ENCODE data around the gene SCART1. TPM values are rescaled to one million over a fixed set of nuclear protein-coding genes. Genes with fewer than 3 reads are reported as not detected.

The SCART1 gene
- total RNA-seq (1 to 10 TPM in 2 of 4 donors, under 1 TPM in 2; 0.37 to 1.8 (median 0.94) TPM), polyA plus RNA-seq (1 to 10 TPM in 1 of 3 donors, under 1 TPM in 2; 0.08 to 1.1 (median 0.14) TPM)
- long read RNA-seq, donor 1: 0 reads
- long read RNA-seq, donor 2, partial matches to known transcripts: 0 of 4 reads
- long read RNA-seq, donor 2, other reads (novel, unspliced or antisense): 4 of 4 reads

DNA sequence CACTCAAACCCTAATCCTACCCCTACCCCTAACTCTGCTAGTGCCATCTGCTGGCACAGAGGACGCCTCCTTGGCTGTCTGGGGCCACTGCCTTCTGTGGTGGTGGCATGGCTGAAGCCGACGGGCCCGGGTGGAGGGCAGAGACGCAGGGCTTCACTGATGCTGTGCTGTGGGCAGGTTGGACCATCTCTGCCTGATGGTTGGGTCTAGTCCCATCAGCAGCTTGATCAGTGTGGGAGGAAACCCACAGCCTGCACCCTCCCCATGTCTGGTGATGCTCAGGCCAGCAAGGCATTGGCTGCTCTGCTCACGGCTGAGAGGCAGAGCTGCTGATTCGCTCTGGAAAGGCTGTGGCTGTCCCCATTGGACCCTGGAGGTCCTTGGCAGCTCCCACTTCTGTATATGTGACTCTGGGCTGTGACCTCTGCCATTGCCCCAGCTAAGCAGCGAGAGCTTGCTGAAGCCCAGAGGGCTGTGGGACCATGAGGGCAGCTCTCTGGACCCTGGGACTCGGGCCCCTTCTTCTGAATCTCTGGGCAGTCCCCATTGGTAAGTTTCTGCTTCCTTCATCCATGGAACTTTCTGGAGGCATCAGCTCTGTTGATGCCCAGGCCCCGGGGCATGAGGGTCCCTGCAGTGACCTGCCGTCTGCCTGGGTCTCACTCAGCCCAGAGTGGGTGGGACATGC lies at the start of gene SCART1:
Gene SCART1 (plus strand): TSS at position 430 of the 688 bp plus-strand sequence. CDS start 53 bp downstream, at position 483.
- ATAC-seq: no peak
- Histone ChIP-seq H3K9me3 (peaks cover 13% of the 10 kb centered on the region), H3K27ac (no peak within 1 kb of the TSS), H3K27me3 (ENCODE audit: insufficient read depth in 3 of 3, low read length in 2 of 3) (no peaks in the 10 kb centered on the region), H3K4me1 (no peaks in the 10 kb centered on the region), H3K36me3 (ENCODE audit: insufficient read depth in 1 of 2, low read depth in 1 of 2) (no peaks in the 10 kb centered on the region), H3K4me3 (no peak within 1 kb of the TSS)
- no peak for DNase-seq
- TF ChIP-seq, protein P1, sequence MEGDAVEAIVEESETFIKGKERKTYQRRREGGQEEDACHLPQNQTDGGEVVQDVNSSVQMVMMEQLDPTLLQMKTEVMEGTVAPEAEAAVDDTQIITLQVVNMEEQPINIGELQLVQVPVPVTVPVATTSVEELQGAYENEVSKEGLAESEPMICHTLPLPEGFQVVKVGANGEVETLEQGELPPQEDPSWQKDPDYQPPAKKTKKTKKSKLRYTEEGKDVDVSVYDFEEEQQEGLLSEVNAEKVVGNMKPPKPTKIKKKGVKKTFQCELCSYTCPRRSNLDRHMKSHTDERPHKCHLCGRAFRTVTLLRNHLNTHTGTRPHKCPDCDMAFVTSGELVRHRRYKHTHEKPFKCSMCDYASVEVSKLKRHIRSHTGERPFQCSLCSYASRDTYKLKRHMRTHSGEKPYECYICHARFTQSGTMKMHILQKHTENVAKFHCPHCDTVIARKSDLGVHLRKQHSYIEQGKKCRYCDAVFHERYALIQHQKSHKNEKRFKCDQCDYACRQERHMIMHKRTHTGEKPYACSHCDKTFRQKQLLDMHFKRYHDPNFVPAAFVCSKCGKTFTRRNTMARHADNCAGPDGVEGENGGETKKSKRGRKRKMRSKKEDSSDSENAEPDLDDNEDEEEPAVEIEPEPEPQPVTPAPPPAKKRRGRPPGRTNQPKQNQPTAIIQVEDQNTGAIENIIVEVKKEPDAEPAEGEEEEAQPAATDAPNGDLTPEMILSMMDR (IDR thresholded peaks at IDR 0.05): no peak
- intact Hi-C loops (cut with DNase I): no loop called here
- WGBS, 3 donors: 81 to 87% (median 85%) methylated on average over 11 of the region's 11 CpGs

DNA sequence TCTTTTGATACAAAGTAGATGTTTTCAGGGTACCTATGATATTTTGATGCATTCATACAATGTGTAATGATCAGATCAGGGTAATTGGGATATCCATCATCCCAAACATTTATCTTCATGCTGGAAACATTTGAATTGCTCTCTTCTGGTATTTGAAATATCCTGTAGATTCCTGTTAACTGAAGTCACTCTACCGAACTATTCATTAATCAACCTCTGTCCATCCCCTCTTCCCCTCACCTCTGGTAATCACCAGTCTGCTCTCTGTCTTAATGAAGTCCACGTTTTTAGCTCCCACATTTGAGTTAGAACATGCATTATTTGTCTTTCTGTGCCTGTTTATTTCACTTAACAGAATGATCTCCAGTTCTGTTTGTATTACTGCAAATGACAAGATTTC lies 48.5 kb upstream of the SCART1 start:
- TF ChIP-seq, protein P1 (IDR thresholded peaks at IDR 0.05): no peak
- intact Hi-C loops (cut with DNase I): no loop called here
- Histone ChIP-seq H3K27me3 (ENCODE audit: insufficient read depth in 3 of 3, low read length in 2 of 3) (no peaks in the 10 kb centered on the region), H3K27ac (no peak overlapping the region), H3K4me3 (no peak overlapping the region), H3K9me3 (no peaks in the 10 kb centered on the region), H3K36me3 (ENCODE audit: insufficient read depth in 1 of 2, low read depth in 1 of 2) (peaks cover 11 to 97% of the 10 kb centered on the region in 2 donors), H3K4me1 (no peaks in the 10 kb centered on the region)
- WGBS, 3 donors: 66 to 73% (median 67%) methylated on average over 2 of the region's 2 CpGs
- ATAC-seq (no peak), DNase-seq (no peak)

DNA sequence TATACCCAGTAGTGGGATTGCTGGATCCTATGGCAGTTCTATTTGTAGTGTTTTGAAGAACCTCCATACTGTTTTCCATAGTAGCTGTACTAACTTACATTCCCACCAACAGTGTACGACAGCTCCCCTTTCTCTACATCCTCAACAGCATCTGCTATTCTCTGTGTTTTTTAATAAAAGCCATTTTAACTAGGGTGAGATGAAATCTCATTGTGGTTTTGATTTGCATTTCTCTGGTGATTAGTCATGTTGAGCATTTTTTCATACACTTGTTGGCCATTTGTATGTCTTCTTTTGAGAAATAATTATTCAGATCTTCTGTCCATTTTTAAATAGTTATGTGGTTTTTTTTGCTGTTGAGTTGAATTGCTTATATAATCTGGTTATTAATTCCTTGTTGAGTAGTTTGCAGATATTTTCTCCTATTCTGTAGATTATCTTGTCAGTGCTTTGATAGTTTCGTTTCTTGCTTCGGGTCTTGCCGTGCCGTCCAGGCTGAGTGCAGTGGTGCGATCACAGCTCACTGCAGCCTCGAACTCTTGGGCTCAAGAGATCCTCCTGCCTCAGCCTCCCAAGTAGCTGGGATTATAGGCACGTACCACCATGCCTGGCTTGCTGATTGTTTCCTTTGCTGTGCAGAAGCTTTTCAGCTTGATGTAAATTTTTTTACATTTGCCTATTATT lies 47.8 kb upstream of the SCART1 start:
- H3K27me3 ChIP-seq (ENCODE audit: insufficient read depth in 3 of 3, low read length in 2 of 3): no peaks in the 10 kb centered on the region
- no peak for ATAC-seq
- peaks cover 11 to 97% of the 10 kb centered on the region in 2 donors for H3K36me3 ChIP-seq (ENCODE audit: insufficient read depth in 1 of 2, low read depth in 1 of 2)
- WGBS, 3 donors: 90 to 96% (median 95%) methylated on average over 8 of the region's 8 CpGs
- no peaks in the 10 kb centered on the region for H3K4me1 ChIP-seq
- TF ChIP-seq, protein P1 (IDR thresholded peaks at IDR 0.05): no peak
- H3K4me3 ChIP-seq: no peak overlapping the region
- DNase-seq: no peak
- H3K27ac ChIP-seq: no peak overlapping the region
- intact Hi-C loops (cut with DNase I): no loop called here
- H3K9me3 ChIP-seq: peaks cover 2% of the 10 kb centered on the region

DNA sequence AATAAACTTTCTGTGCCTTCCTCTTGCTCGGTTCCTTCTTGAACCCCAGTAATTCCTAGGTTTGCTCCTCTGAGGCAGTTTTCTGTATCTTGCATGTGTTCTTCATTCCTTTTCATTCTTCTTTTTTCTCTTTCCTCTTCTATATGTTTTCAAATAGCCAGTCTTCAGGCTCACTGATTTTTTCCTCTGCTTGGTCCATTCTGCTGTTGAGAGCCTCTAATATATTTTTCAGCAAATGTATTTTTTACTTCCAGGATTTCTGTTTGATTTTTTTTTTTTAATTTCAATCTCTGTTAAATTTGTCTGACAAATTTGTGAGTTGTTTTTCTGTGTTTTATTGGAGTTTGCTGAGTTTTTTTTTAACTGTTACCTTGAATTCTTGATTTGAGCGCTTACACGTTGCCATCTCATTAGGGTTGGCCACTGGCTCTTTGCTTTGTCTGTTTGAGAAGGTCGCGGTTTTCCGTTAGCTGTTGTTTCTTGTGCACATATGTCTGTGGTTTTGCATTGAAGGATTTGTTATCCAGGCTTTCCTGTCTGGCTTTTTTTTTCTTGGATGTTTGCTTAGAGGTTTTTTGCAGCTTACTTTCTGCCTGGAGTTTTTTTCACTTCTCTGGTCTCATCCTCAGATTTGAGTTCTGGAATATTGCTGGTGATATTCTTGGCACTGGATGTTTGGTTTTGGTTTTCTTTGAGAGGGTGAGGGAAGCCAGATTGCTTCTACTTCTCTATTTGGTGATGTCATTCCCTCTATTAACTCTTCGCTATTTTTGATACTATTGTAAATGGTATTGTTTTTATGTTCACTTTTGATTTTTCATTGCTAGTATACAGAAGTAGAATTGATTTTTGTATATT lies 42.0 kb upstream of the SCART1 start:
- 97 to 99% (median 97%) methylated on average over 7 of the region's 7 CpGs for WGBS, 3 donors

More for the DNA sequence above, 42.0 kb upstream of the SCART1 start:
- peaks cover 5 to 75% of the 10 kb centered on the region in 2 donors for H3K36me3 ChIP-seq (ENCODE audit: insufficient read depth in 1 of 2, low read depth in 1 of 2)
- H3K4me3 ChIP-seq: no peak overlapping the region
- TF ChIP-seq, protein P1 (IDR thresholded peaks at IDR 0.05): no peak
- ATAC-seq (no peak), DNase-seq (no peak)
- intact Hi-C loops (cut with DNase I): no loop called here
- no peaks in the 10 kb centered on the region for H3K4me1 ChIP-seq
- peaks cover 23% of the 10 kb centered on the region for H3K9me3 ChIP-seq
- H3K27ac ChIP-seq: no peak overlapping the region
- H3K27me3 ChIP-seq (ENCODE audit: insufficient read depth in 3 of 3, low read length in 2 of 3): no peaks in the 10 kb centered on the region
